Fibroblast of mammary gland (primary cell): ENCODE data around the gene CST9L.
A peak's percentile ranks its signal among the peaks of the same experiment; 100 is the strongest.

Source experiments
- DNase-seq: peaks from one replicate; pipeline ENCODE4 v3.0.0-alpha.2; 2010; ENCODE audit warnings: low read depth
- H3K4me3 ChIP-seq: 2 replicates; pipeline ENCODE4 v1.5.1; 2011; ENCODE audit warnings: low read depth, mild to moderate bottlenecking, low read length, moderate library complexity; ENCODE audit not compliant: control insufficient read depth
- TF ChIP-seq, protein P1 (sequence below): conservative IDR thresholded peaks from 2 replicates; pipeline ENCODE4 v1.5.1; 2011; ENCODE audit warnings: low read depth, low read length, inconsistent platforms; ENCODE audit not compliant: control insufficient read depth, insufficient read depth

CST9L gene

DNA sequence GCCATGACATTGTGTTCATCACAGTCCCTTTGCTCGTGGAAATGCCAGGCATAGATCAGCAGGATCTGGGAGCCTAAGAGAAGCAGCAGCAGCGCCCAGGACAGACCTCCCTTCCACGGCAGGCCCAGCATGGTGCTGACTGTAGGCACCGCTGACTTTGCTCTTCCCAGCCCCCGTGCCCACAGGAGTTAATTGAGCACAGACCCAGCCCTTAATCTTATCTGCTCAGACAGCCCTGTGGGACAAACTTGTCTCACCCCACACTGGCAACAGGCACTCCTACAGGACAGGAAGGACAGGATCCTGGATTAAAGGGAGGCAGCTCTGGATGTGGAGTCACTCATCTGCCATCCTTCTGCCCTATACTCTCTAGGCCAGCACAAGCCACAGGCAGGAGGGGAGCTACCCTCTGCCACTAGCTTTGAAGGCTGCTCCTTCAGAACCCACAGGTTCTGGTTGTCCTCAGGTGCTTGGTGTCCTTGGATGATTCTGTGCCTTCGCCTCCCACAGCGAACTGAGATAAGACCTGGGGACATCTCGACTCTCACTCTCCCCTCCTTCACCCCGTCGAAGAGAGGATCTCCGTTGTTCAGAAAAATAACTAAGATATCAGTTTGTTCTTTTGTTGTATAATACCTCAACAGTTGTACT is at the start of gene CST9L:
Gene CST9L, minus strand, starts transcription at position 165 of the 651 bp plus-strand sequence. Its CDS starts 34 bp downstream, at position 131.
- no peak for DNase-seq
- no peak within 1 kb of the TSS for H3K4me3 ChIP-seq
- TF ChIP-seq, protein P1, sequence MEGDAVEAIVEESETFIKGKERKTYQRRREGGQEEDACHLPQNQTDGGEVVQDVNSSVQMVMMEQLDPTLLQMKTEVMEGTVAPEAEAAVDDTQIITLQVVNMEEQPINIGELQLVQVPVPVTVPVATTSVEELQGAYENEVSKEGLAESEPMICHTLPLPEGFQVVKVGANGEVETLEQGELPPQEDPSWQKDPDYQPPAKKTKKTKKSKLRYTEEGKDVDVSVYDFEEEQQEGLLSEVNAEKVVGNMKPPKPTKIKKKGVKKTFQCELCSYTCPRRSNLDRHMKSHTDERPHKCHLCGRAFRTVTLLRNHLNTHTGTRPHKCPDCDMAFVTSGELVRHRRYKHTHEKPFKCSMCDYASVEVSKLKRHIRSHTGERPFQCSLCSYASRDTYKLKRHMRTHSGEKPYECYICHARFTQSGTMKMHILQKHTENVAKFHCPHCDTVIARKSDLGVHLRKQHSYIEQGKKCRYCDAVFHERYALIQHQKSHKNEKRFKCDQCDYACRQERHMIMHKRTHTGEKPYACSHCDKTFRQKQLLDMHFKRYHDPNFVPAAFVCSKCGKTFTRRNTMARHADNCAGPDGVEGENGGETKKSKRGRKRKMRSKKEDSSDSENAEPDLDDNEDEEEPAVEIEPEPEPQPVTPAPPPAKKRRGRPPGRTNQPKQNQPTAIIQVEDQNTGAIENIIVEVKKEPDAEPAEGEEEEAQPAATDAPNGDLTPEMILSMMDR, result no peak

- TF ChIP-seq, protein P1, result no peak
- no peak for DNase-seq
These were observed 45.9 kb upstream of the CST9L start for GRCh38 chr20:23614163-23614562.

GRCh38 chr20:23613676-23614075 is 45.4 kb upstream of the CST9L start:
- no peak overlapping the region for H3K4me3 ChIP-seq
- DNase-seq, result peak; percentile 71
- TF ChIP-seq, protein P1, result no peak

More at GRCh38 chr20:23614163-23614562, 45.9 kb upstream of the CST9L start:
- no peak overlapping the region for H3K4me3 ChIP-seq

- TF ChIP-seq, protein P1, result no peak
- DNase-seq, result no peak
- no peak overlapping the region for H3K4me3 ChIP-seq
These were observed 44.1 kb upstream of the CST9L start for GRCh38 chr20:23612396-23612795.

DNA sequence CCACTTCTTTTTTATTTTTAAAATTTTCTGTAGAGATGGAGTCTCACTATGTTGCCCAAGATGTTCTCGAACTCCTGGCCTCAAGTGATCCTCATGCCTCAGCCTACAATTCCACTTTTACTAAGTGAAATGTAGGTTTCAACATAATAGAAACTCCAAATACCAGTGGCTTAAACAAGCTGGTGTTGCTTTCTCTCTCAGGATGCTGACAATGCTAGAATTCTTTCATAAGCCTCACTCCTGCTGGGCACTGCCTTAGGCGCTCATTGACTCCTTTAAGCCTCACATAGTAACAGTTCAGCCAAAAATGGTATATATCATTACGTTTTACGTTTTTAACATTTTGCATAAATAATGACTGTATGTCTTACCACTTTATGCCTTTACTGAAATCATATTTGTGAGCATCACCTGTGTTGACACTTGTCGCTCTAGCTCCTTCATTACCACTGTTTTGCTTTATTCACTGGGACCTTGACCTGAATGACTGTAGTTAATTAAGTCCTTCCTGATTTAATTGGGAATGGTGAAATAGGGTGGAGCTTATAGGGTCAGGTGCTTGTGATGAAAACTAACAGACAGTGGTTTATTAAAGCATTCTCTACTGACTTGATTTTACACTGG is 41.3 kb upstream of the CST9L start:
- DNase-seq, result no peak
- no peak overlapping the region for H3K4me3 ChIP-seq
- TF ChIP-seq, protein P1, result no peak

GRCh38 chr20:23608251-23608846 is 40.1 kb upstream of the CST9L start:
- no peak overlapping the region for H3K4me3 ChIP-seq
- TF ChIP-seq, protein P1, result no peak
- DNase-seq, result no peak
